IMR-90 (cell line): ENCODE data around the gene COL13A1. TPM values are rescaled to one million over a fixed set of nuclear protein-coding genes. Genes with fewer than 3 reads are reported as not detected.

Source experiments
- ATAC-seq: fragments of 200-7000 bp; cut with Tn5 transposase; 2 replicates; pipeline ENCODE4 v1.9.1; 2020; ENCODE audit warnings: low read depth, mild to moderate bottlenecking, moderate library complexity
- BruUV-seq: library from RNA; stranded (reverse); fragments of 400-500 nt; replicated peaks from 2 replicates; lab custom pipeline; 2021; lab: Mats Ljungman, UMichigan
- CTCF ChIA-PET: fragments of 300-600 bp; formaldehyde crosslinking; extraction: SDS; loops from one replicate; lab custom pipeline; 2021; ENCODE audit warnings: antibody characterized with exemption; lab: Yijun Ruan, JAX
- POLR2A ChIA-PET: fragments of 300-600 bp; sonication (Branson Sonifier 250); formaldehyde crosslinking; loops from one replicate; lab custom pipeline; 2022; ENCODE audit warnings: antibody characterized with exemption; ENCODE audit not compliant: unreplicated experiment; lab: Charles Lee
- DNase-seq: peaks from one replicate; pipeline ENCODE4 v3.0.0; 2013
- H2AFZ ChIP-seq: replicated peaks from 2 replicates; pipeline ENCODE3; 2013; ENCODE audit warnings: low read length, mild to moderate bottlenecking; ENCODE audit not compliant: poor library complexity
- H2AK5ac ChIP-seq: 2 replicates; pipeline ENCODE4 v1.6.1; 2013; ENCODE audit warnings: low read depth, low read length, inconsistent platforms
- H2AK9ac ChIP-seq: replicated peaks from 2 replicates; pipeline ENCODE3; 2013; ENCODE audit warnings: mild to moderate bottlenecking, low read depth, low read length, moderate library complexity; ENCODE audit not compliant: poor library complexity
- H2BK120ac ChIP-seq: 2 replicates; pipeline ENCODE4 v1.6.1; 2013; ENCODE audit warnings: low read depth, low read length, inconsistent platforms
- H2BK15ac ChIP-seq: 3 replicates; pipeline ENCODE4 v1.6.1; 2013; ENCODE audit warnings: low read depth, low read length, inconsistent platforms
- H2BK20ac ChIP-seq: 2 replicates; pipeline ENCODE4 v1.6.1; 2013; ENCODE audit warnings: low read depth, mild to moderate bottlenecking, inconsistent platforms, low read length, moderate library complexity
- H2BK5ac ChIP-seq: 2 replicates; pipeline ENCODE4 v1.6.1; 2013; ENCODE audit warnings: mild to moderate bottlenecking, low read depth, low read length, inconsistent platforms; ENCODE audit not compliant: poor library complexity, severe bottlenecking
- H3K14ac ChIP-seq: replicated peaks from 2 replicates; pipeline ENCODE4 v1.6.1; 2013; ENCODE audit warnings: low read depth, low read length, inconsistent platforms
- H3K18ac ChIP-seq: 2 replicates; pipeline ENCODE4 v1.6.1; 2013; ENCODE audit warnings: low read depth, low read length, control low read depth
- H3K23ac ChIP-seq: 2 replicates; pipeline ENCODE4 v1.6.1; 2013; ENCODE audit warnings: low read depth, low read length, inconsistent platforms
- H3K27ac ChIP-seq: 2 replicates; pipeline ENCODE4 v1.5.1; 2013; ENCODE audit warnings: mild to moderate bottlenecking, control low read depth, low read length; ENCODE audit not compliant: insufficient read depth
- H3K27me3 ChIP-seq: 2 replicates; pipeline ENCODE4 v1.6.1; 2013; ENCODE audit warnings: low read length; ENCODE audit not compliant: control insufficient read depth, insufficient read depth
- H3K36me3 ChIP-seq: 2 replicates; pipeline ENCODE4 v1.6.1; 2013; ENCODE audit warnings: low read length, mixed read lengths; ENCODE audit not compliant: control insufficient read depth, insufficient read depth
- H3K4ac ChIP-seq: 2 replicates; pipeline ENCODE4 v1.6.1; 2013; ENCODE audit warnings: low read depth, low read length, inconsistent platforms
- H3K4me1 ChIP-seq: 2 replicates; pipeline ENCODE4 v1.6.1; 2013; ENCODE audit warnings: low read length, mixed read lengths; ENCODE audit not compliant: control insufficient read depth, insufficient read depth
- H3K4me2 ChIP-seq: 2 replicates; pipeline ENCODE4 v1.6.1; 2013; ENCODE audit warnings: low read depth, mild to moderate bottlenecking, control low read depth, low read length, moderate library complexity
- H3K4me3 ChIP-seq: 2 replicates; pipeline ENCODE4 v1.5.1; 2013; ENCODE audit warnings: low read depth, mild to moderate bottlenecking, control low read depth, low read length, moderate library complexity; ENCODE audit not compliant: insufficient read depth
- H3K56ac ChIP-seq: 2 replicates; pipeline ENCODE4 v1.6.1; 2013; ENCODE audit warnings: low read length, inconsistent platforms; ENCODE audit not compliant: insufficient read depth; ENCODE audit errors: extremely low read depth
- H3K79me1 ChIP-seq, 2 experiments: 2 replicates each; pipeline ENCODE4 v1.6.1; 2013; ENCODE audit warnings: low read length in 2 of 2, inconsistent platforms in 1 of 2, low read depth in 1 of 2
- H3K9ac ChIP-seq: 2 replicates; pipeline ENCODE4 v1.6.1; 2013; ENCODE audit warnings: low read depth, low read length, control low read depth
- H3K9me1 ChIP-seq: 2 replicates; pipeline ENCODE4 v1.6.1; 2013; ENCODE audit warnings: low read length, inconsistent platforms; ENCODE audit not compliant: insufficient read depth
- H3K9me3 ChIP-seq: 2 replicates; pipeline ENCODE4 v1.6.1; 2013; ENCODE audit warnings: low read length; ENCODE audit not compliant: control insufficient read depth, insufficient read depth
- H4K20me1 ChIP-seq: 2 replicates; pipeline ENCODE4 v1.6.1; 2013; ENCODE audit warnings: low read length, inconsistent platforms; ENCODE audit not compliant: insufficient read depth
- H4K5ac ChIP-seq: 2 replicates; pipeline ENCODE4 v1.6.1; 2013; ENCODE audit warnings: mild to moderate bottlenecking, low read depth, low read length, control low read depth
- H4K8ac ChIP-seq, 2 experiments: 2 replicates each; pipeline ENCODE4 v1.6.1; 2013; ENCODE audit warnings: low read depth in 2 of 2, low read length in 2 of 2, control low read depth in 1 of 2, inconsistent platforms in 1 of 2
- H4K91ac ChIP-seq: 2 replicates; pipeline ENCODE4 v1.6.1; 2013; ENCODE audit warnings: low read depth, low read length, inconsistent platforms; ENCODE audit not compliant: insufficient read depth
- BHLHE40 ChIP-seq: fragments of 150-350 bp; IDR thresholded peaks from 2 replicates; pipeline ENCODE4 v1.6.1; 2016; ENCODE audit warnings: mild to moderate bottlenecking, low read depth, low read length
- CEBPB ChIP-seq: IDR thresholded peaks from 2 replicates; pipeline ENCODE4 v1.6.1; 2012; ENCODE audit warnings: low read depth, low read length, improper control_type of control experiment
- FOS ChIP-seq: fragments of 150-350 bp; IDR thresholded peaks from 2 replicates; pipeline ENCODE4 v1.6.1; 2016; ENCODE audit warnings: low read depth, low read length
- MAFK ChIP-seq: IDR thresholded peaks from 2 replicates; pipeline ENCODE4 v1.6.1; 2012; ENCODE audit warnings: low read depth, low read length, improper control_type of control experiment
- MAZ ChIP-seq: IDR thresholded peaks from 2 replicates; pipeline ENCODE4 v1.6.1; 2012; ENCODE audit warnings: low read depth, mild to moderate bottlenecking, low read length, improper control_type of control experiment, moderate library complexity, borderline replicate concordance
- MXI1 ChIP-seq: IDR thresholded peaks from 2 replicates; pipeline ENCODE4 v1.6.1; 2012; ENCODE audit warnings: low read depth, mild to moderate bottlenecking, low read length, moderate library complexity, borderline replicate concordance
- RAD21 ChIP-seq: IDR thresholded peaks from 2 replicates; pipeline ENCODE4 v1.6.1; 2012; ENCODE audit warnings: low read length, improper control_type of control experiment
- RFX5 ChIP-seq: IDR thresholded peaks from 2 replicates; pipeline ENCODE4 v1.8.0; 2012; ENCODE audit warnings: low read depth, mild to moderate bottlenecking, low read length, moderate library complexity
- WGBS, 2 experiments: methylation state at CpG; one replicate each; pipeline versions ENCODE4 v1.1.5 to v1.1.7; 2013; ENCODE audit warnings: missing lambda C conversion rate in 2 of 2; ENCODE audit not compliant: insufficient read length in 1 of 2; ENCODE audit errors: extremely low coverage in 2 of 2; 5-methylcytosine and 5-hydroxymethylcytosine counted together
- dilution Hi-C: fragments of 300-500 bp; cut with HindIII; formaldehyde crosslinking; loops from one replicate; pipeline ENCODE4 v1.14.3; 2018; ENCODE audit warnings: low sequenced_read_pairs; ENCODE audit not compliant: unreplicated experiment
- in situ Hi-C: fragments of 300-500 bp; cut with MboI; formaldehyde crosslinking; loops from 3 replicates; pipeline ENCODE4 v1.14.3; 2019; ENCODE audit warnings: low sequenced_read_pairs, inconsistent platforms, mixed read lengths
- intact Hi-C: fragments of 100-400 bp; cut with micrococcal nuclease; formaldehyde crosslinking; loops from 2 replicates; pipeline ENCODE4 v1.10.0; 2022
- polyA plus RNA-seq, 3 experiments: library from polyadenylated mRNA; depleted of rRNA; stranded (reverse); fragments of >200 nt; gene quantifications; 2 replicates each; pipeline ENCODE4 v1.2.3, GENCODE V29; 2012; ENCODE audit warnings: low replicate concordance in 1 of 3
- total RNA-seq: library from RNA; depleted of rRNA; stranded (reverse); fragments of >200 nt; gene quantifications from 2 replicates; pipeline ENCODE4 v1.2.3, GENCODE V29; 2012

Gene COL13A1
- total and polyA plus RNA-seq, 2 of the 4 experiments (the other 2 are of a cell fraction): 12.2 to 31.3 TPM

- BruUV-seq: no TSS peak
- in situ Hi-C loops (no loop called here), intact Hi-C loops (no loop called here), dilution Hi-C loops (no loop called here)
- Histone ChIP-seq H3K36me3 (0 out of 2 replicates have a peak, but pooled peaks cover 2% of the 10 kb centered on the region), H3K79me1 (no peaks in the 10 kb centered on the region), H2AK5ac (no peak overlapping the region; the same call in 1 of the 2 replicates), H3K14ac (no peak overlapping the region), H3K4me2 (no peak overlapping the region), H3K9me3 (no peaks in the 10 kb centered on the region), H3K27me3 (peaks cover 4% of the 10 kb centered on the region; the same call in 1 of the 2 replicates), H3K9me1 (peaks cover 13% of the 10 kb centered on the region), H2BK120ac (no peak overlapping the region), H4K20me1 (peaks cover 3% of the 10 kb centered on the region; the same call in 1 of the 2 replicates), H3K4me3 (no peak overlapping the region), H3K56ac (no peak overlapping the region), H2BK20ac (no peak overlapping the region), H3K23ac (no peak overlapping the region), H2BK5ac (no peak overlapping the region), H3K27ac (no peak overlapping the region), H4K8ac (no peak overlapping the region), H4K91ac (no peak overlapping the region), H3K4ac (no peak overlapping the region), H2AK9ac (no peak overlapping the region), H4K5ac (no peak overlapping the region), H3K9ac (no peak overlapping the region), H3K18ac (no peak overlapping the region), H2AFZ (no peak overlapping the region), H2BK15ac (no peak overlapping the region), H3K4me1 (peaks cover 13% of the 10 kb centered on the region)
- DNase-seq (no peak), ATAC-seq (no peak)
- POLR2A ChIA-PET: no interaction called here
- CTCF ChIA-PET: interaction anchor here (0.6 to 0.7 kb wide), 3 partner anchors 98 to 221 kb away, joined by 3 to 7 read pairs (median 3); no protein-coding TSS in a partner anchor
- WGBS, 2 experiments: 100% methylated on average over 1 of the region's 17 CpGs; no CpG with 5 or more reads in 1 of the 2 experiments
- TF ChIP-seq RFX5: no peak
- TF ChIP-seq RAD21: no peak
- TF ChIP-seq FOS: no peak
- TF ChIP-seq CEBPB: no peak
- no peak for TF ChIP-seq MXI1
- TF ChIP-seq MAFK: no peak
- TF ChIP-seq BHLHE40: no peak
- TF ChIP-seq MAZ: no peak
Measured at GRCh38 chr10:69961881-69962745, 160.4 kb downstream of the COL13A1 start.
